Dedifferentiated amniotic fluid mesenchymal stem cell (primary cell): ENCODE results near the gene PSTPIP1.

Source experiments
- DNase-seq: peaks from one replicate; pipeline ENCODE4 v3.0.0-alpha.2; 2016; ENCODE audit errors: extremely low spot score

The PSTPIP1 gene

DNA sequence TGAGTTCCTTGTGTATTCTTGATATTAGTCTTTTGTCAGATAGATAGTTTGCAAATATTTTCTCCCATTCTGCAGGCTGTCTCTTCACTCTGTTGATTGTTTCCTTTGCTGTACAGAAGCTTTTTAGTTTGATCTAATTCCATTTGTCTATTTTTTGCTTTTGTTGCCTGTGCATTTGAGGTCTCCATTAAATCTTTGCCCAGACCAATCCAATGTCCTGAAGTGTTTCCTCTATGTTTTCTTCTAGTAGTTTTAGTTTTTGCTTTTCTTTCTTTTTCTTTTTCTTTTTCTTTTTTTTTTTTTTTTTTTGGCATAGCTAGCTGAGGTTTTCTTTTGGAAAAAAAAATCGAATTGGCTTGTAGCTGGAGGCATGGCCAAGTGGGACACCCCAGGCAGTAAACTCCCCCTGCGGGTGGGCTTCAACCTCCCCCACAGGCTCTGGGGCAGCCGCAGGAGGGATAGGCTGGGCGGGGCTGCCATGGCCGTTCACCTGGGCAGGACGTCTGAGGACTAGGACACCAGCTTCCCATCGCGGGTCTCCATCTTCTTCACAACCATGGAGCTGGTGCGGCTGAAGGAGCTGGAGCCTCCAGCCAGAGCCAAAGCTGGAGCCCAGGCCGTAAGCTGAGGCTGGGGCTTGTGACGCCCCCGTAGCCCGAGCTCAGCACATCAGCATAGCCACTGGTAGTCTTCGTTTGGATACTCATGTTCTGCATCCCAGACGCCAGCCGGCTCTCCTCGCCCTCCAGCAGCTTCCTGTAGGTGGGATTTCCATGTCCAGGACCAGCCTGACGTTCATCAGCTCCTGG lies 16.2 kb upstream of the PSTPIP1 start:
- no peak for DNase-seq

DNA sequence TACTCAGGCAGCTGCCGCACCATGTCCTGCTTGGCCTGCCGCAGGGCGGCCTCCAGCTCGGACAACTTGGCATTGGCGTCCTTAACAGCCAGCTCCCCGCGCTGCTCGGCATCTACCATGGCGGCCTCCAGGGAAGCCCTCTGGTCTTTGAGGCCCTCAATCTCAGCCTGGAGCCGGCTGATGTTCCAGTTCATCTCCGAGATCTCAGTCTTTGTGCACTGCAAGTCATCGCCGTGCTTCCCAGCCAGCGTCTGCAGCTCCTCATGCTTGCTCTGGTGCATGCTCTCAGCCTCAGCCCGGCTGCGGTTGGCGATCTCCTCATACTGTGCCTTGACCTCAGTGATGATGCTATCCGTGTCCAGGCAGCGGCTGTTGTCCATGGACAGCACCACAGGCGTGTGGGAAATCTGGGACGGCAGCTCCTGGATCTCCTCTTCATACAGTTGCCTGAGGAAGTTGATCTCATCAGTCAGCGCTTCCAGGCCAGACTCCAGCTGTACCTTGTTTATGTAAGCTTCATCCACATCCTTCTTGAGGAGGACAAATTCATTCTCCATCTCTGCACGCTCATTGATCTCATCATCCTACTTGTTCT lies 15.5 kb upstream of the PSTPIP1 start:
- DNase-seq: no peak

DNA sequence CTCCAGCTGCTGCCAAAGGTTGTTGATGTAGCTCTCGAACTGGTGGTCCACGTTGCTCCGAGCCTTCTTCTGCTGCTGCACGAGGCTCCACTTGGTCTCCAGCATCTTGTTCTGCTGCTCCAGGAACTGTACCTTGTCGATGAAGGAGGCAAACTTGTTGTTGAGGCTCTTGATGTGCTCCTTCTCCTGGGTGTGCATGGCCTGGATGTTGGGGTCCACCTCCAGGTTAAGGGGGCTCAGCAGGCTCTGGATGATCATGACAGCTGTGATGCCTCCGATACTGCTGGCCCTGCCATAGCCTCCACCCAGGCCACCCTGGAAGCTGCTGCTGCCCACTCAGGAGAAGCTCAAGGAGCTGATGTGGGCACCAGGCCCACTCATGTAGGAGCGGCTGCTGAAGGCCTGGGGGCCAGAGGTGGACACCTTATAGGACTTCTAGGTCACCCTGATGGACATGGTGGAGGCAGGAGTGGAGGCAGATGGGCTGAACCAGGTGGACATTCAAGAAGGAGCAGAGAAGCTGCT lies 14.9 kb upstream of the PSTPIP1 start:
- DNase-seq: no peak

- DNase-seq: no peak
Observed at GRCh38 chr15:76982356-76982755, 12.6 kb upstream of the PSTPIP1 start.

GRCh38 chr15:76982756-76983155 lies 12.2 kb upstream of the PSTPIP1 start:
- no peak for DNase-seq

- DNase-seq: no peak
Observed at GRCh38 chr15:76983590-76984375, 11.1 kb upstream of the PSTPIP1 start.

DNA sequence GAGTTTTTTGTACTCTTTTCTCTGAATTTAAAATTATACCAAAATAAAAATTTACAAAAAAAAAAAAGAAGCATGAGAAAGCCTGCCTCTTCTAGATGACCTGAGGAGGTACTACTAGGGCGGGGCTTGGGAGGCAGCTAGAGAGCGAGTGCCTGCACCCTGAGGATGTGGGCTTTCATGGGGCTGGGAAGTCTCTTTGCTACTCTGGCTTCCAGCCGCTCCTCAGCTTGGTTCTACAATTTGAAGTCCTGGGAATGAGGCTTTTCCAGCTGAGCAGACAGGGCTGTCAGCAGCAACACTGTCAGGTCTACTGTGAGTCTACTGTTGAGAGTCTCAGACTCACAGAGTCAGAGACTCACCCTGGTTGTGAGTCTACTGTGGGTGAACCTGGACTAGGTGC lies 8.2 kb upstream of the PSTPIP1 start:
- DNase-seq: no peak

DNA sequence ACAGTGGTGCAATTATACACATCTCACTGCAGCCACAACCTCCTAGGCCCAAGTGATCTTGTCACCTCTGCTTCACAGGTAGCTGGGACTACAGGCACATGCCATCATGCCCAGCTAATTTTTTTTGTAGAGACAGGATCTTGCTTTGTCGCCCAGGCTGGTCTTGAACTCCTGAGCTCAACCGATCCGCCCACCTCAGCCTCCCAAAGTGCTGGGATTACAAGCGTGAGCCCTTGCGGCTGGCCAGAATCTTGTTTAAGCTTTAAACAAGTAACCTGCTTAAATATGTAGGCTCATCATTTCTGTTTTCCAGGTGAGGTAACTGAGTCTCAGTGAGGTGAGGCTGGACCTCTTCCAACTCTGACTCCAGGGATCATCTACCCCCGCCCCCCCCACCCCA lies 7.7 kb upstream of the PSTPIP1 start:
- no peak for DNase-seq

DNA sequence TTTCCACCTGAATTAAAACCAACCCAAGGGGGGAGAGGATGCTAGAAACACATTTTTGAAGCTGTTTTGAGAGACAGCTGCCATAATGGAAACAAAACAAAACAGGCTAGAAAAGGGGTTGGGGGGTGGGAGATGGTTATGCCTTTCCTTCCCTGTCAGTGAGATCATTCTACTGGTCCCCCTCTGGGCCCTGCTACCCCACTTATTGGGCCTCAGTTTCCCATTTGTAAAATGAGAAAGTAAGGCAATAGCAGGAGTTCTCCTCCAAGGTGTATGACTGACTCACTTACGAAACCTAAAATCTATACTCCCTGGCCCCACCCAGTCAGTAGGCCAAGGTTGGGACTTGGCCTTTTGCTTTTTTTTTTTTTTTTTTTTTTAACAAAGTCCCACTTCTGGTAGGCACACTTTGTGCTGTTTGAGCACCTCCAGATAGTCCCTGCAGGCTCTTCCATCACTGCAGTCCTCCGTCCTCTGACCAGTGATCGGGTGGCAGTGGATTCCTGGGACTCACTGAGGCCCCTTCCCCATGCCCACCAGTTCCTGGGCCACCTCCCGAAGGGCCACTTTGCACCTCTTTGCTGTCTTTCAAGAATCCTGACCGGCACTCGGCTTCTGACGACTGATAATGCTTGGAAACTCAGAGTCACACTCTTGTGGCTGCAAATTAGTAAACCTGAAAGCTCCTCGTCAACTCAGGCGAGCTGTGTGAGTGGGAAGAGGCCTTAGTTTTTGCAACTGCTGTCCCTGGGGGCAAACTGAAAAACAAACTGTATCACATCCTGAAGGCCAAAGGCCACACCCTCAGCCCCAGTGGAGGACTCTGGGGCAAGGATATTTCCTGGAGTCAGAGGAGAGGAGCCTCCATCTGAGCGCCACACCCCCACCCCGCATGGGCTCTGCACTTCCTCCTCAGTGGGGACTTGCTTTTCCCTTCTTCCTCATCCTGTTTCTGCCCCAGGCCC lies 6.7 kb upstream of the PSTPIP1 start:
- DNase-seq: no peak

- DNase-seq: no peak
Observed at GRCh38 chr15:76988867-76989780, 5.8 kb upstream of the PSTPIP1 start.

DNA sequence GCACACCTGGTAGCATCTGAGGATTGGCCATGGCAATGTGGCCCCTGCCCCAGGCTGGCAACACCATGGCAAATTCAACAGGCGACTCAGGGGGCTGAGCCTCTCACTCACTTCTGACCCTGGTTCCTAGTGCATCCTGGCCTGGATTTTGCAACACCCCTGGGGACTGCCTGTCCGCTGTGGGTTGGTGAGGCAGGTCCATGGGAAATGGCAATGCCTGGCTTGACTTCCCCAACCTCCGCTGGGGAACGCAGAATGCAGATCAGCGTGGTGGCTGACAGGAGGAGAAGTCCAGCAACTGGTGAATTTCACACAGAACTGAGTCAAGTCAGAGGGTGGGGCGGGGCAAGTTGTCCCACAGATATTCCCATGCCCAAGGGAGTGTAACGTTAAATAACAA lies 3.9 kb upstream of the PSTPIP1 start:
- no peak for DNase-seq

GRCh38 chr15:76991741-76992645 lies 2.9 kb upstream of the PSTPIP1 start:
- no peak for DNase-seq

DNA sequence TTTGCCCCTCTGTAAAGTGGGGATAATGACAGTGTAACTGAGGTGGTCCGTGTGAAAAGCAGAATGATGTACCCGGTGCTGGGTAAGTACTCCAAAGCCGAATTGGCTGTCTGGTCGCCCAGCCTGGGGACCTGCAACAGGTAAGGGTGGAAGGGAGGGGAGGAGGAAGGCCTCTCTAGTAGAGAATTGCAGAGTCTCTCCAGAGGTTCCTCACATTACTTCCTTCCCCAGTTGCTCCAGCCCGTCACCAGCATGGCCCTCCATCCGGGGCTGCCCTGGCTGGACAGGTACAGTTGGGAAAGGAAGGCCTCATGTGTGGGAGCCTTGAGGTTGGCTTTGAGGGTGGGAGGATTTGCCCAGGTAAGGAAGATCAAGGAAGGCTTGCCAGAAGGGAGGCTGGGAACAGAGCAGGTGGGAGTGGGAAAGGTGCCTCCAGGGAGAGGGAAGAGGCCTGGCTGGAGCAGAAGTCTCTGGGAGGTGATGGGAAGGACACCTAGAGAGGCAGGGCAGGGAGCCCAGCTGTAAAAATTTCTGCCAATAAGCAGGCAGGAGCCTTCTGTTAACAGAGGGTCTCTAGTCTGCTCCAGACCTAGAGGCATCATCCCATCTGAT lies 1.7 kb upstream of the PSTPIP1 start:
- no peak for DNase-seq

DNA sequence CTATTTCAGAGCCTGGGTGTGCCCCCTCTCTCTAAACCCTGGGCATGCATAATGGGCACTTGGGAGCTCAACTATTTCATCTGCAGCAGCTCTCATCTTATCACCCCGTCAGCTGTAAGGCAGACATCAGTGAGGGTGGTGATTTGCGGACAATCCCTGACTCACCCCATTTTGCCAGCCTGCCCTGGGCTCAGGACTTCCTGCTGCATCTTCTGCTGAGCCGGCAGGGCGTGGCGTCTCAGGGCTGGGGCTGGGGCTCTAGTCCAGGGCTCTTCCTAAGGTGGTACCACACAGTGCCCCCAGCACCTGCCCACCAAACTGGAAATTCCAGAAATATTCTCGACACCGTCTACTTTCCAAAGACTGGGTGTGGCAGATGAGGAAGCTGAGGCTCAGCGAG lies 925 bp upstream of the PSTPIP1 start:
- DNase-seq: no peak

GRCh38 chr15:76994496-76994895 lies 430 bp upstream of the PSTPIP1 start:
- DNase-seq: no peak

DNA sequence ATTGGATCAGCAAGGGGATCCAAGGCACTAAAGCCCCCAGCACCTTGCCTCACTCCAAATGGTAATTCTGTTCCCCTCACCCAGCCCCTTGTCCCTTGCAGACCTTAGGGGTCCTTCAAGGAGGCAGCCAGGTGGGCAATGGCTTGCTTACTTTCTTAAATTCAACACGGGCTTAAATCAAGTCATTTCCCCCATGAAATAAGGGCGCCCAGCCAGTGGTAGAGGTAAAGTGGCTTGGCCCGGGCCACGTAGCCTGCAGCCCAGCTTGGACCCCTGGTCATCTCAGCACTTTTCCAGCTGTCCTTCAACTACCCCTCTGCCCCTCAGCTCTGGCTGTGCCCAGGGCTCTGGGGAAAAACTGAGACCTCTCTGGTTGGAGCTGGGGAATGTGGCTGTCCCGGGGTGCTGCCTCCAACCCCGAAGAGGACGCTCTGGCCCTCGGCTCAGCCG lies 1.2 kb downstream of the PSTPIP1 start:
- no peak for DNase-seq

GRCh38 chr15:76996526-76997401 lies 1.8 kb downstream of the PSTPIP1 start:
- no peak for DNase-seq
